ENCODE measurements around the gene THRB. TPM values are rescaled to one million over a fixed set of nuclear protein-coding genes. Genes with fewer than 3 reads are reported as not detected.

THRB gene
- total and polyA plus RNA-seq, 5 experiments from 2014 or later = not detected

DNA sequence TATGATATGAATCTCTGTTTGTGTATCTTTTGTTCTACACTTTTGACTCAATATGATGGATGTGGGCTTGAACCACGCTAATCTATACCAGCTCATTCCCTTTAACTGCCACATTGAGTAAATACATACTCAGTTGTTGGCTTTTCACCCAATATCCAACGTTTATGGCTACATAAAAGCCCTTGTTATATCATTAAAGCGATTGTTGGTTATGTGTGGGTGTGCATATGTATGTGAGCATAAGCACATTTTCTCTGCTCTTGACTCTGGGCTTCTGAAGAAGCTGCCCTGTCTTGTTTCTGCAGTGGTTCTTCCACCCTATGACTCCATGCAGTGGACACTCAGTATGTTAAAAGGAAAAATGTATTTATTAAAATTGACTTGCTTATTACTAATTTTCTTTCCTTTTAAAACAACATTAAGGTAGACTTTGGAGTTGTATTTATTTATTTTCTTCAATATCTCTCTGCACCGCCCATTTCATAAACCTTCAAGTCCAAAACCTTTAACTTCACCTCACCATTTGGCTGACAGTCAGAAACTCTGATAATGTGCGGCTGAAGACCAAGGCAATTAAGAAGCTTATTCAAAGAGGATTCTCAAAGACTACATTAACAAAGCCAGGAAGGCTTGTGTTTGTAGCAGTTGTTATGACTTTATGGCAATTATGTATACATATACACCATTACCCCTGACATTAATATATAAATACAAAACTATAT, 156.1 kb downstream of the THRB start:
- POLR2A ChIA-PET = no interaction called here
- Mint-ChIP-seq H3K27me3 (peaks cover 0 to 10% (median 2%) of the 10 kb centered on the region in 5 donors), H3K27ac (no peak overlapping the region), H3K4me3 (no peak overlapping the region), H3K36me3 (no peaks in the 10 kb centered on the region), H3K9me3 (peaks cover 0 to 3% (median 0%) of the 10 kb centered on the region in 9 donors), H3K4me1 (no peaks in the 10 kb centered on the region)
- no peak for ATAC-seq
- no peak for DNase-seq

DNA sequence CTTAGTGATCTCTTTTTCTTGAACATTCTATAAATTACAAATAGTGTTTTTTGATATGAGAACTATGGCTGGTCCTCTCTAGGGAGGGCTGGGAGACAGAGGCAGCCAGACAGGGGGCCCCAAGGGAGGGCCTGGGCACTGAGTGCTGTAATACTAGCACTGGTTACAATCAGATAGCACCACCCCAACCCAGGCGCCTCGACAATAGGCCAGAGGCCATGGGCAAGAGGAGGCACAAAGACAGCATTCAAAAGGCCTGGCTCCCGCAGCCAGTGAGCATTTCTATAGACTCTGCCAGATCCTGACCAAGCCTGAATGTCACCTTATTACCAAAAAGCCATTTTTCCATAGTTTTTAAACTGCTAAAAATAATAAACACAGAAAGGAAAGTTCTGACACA, 158.5 kb downstream of the THRB start:
- ATAC-seq (no peak), DNase-seq (no peak)

GRCh38 chr3:24332092-24332491, 162.6 kb downstream of the THRB start:
- no peak overlapping the region for H3K27ac Mint-ChIP-seq
- peaks cover 0 to 14% (median 0%) of the 10 kb centered on the region in 9 donors for H3K9me3 Mint-ChIP-seq
- H3K36me3 Mint-ChIP-seq = no peaks in the 10 kb centered on the region
- H3K4me1 Mint-ChIP-seq = no peaks in the 10 kb centered on the region
- H3K27me3 Mint-ChIP-seq = peaks cover 0 to 4% (median 3%) of the 10 kb centered on the region in 5 donors
- H3K4me3 Mint-ChIP-seq = no peak overlapping the region
- POLR2A ChIA-PET = no interaction called here
- ATAC-seq = no peak
- no peak for DNase-seq

More for the DNA sequence above, 158.5 kb downstream of the THRB start:
- Mint-ChIP-seq H3K9me3 (peaks cover 0 to 3% (median 0%) of the 10 kb centered on the region in 9 donors), H3K4me1 (no peaks in the 10 kb centered on the region), H3K27me3 (peaks cover 0 to 2% (median 0%) of the 10 kb centered on the region in 5 donors), H3K36me3 (no peaks in the 10 kb centered on the region), H3K4me3 (no peak overlapping the region), H3K27ac (no peak overlapping the region)
- POLR2A ChIA-PET = no interaction called here

DNA sequence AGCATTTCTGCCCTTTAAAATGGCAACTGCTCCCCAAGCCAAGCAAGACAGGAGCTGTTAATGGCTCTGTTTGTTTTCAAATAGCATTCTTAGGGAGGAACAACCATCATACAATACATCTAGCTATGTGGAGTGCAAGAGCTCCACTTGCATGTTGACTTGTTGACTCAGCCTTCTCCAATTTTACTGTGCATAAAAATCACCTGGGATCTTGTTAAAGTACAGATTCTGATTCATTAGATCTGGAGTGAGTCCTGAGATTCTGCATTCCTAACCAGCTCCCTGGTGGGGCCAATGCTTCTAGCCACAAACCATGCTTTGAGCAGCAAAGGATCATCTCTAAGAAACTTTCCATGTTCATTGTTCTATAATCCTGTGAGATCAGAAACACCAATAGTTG, 171.4 kb downstream of the THRB start:
- H3K9me3 Mint-ChIP-seq = peaks cover 0 to 13% (median under 1%) of the 10 kb centered on the region in 9 donors
- peaks cover 0 to 2% (median 0%) of the 10 kb centered on the region in 5 donors for H3K27me3 Mint-ChIP-seq
- no peak for ATAC-seq
- POLR2A ChIA-PET = no interaction called here
- DNase-seq = no peak
- no peaks in the 10 kb centered on the region for H3K36me3 Mint-ChIP-seq
- H3K27ac Mint-ChIP-seq = no peak overlapping the region
- H3K4me1 Mint-ChIP-seq = no peaks in the 10 kb centered on the region
- H3K4me3 Mint-ChIP-seq = no peak overlapping the region

DNA sequence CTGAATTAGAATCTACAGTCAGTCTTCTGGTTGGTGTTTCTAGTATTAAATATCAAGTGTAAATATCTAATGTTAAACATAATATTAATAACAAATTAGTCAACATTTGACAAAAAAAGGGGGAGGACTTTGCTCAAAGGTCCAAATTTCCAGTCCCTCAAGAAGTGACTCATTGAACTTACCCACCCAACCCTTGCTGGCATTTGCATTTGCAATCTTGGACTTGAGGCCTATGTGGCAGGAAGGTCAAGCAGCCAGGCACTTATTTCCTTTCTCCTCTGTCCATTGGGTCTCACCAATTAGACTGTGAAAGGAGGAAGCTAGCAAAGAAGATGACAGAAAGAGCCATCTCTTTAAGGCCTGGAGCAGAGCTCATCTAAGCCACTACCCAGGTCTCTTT, 174.0 kb downstream of the THRB start:
- Mint-ChIP-seq H3K9me3 (peaks cover 0 to 16% (median 4%) of the 10 kb centered on the region in 9 donors), H3K36me3 (no peaks in the 10 kb centered on the region), H3K27ac (no peak overlapping the region), H3K27me3 (peaks cover 0 to 14% (median 6%) of the 10 kb centered on the region in 5 donors), H3K4me3 (no peak overlapping the region), H3K4me1 (peaks cover 0 to 2% (median 0%) of the 10 kb centered on the region in 4 donors)
- POLR2A ChIA-PET = no interaction called here
- ATAC-seq = no peak
- no peak for DNase-seq

DNA sequence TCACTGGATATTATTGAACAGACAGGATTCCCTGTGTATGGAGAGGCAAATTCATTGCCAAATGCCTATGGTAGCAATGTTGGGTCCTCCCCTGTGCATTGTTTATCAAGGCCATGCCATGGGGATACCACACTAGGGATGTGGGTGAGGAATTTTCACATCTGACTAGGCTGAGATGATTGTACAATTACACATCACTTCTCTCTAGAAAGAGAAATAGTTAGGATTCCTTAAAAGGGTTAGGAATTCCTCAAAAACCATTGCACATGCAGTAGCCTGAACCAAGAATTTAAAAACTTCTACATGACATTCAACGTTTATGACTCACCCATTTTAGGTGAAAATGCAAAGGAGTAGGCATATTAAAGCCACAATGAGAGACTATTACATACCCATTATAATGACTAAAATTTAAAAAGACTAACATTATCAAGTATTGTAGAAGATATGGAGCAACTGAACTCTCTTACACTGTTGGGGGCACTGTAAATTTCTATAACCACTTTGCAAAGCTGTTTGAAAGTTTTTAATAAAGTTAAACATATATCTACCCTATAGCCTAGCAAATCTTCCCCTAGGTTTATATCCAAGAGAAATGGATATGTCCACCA, 175.9 kb downstream of the THRB start:
- Mint-ChIP-seq H3K27ac (no peak overlapping the region), H3K36me3 (no peaks in the 10 kb centered on the region), H3K4me3 (no peak overlapping the region), H3K4me1 (peaks cover 0 to 2% (median 0%) of the 10 kb centered on the region in 4 donors), H3K27me3 (peaks cover 0 to 20% (median 9%) of the 10 kb centered on the region in 5 donors), H3K9me3 (peaks cover 0 to 16% (median 4%) of the 10 kb centered on the region in 9 donors)
- DNase-seq (no peak), ATAC-seq (no peak)
- POLR2A ChIA-PET = no interaction called here

DNA sequence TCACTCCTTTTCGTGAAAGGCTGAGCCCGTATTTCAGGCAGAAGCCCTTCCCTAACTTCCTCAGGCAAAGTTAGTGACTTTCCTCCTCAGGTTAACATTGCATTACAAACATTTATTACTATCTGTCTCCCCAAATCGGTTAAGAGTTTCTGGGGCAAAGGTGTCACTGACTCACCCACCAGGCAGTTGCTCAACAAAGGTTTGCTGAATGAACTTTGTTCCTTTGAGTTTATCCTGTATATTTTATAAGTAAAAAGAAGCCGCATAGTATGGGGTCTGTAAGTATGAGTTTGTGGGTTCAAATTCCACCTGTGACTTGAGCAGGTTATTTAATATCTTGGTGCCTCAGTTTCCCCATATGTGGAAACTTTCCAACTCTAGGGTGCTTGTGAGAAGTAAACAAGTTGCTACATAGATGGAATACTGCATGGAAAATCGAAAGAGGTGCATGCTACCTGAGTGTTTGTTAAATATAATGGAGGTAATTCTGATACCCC, 177.7 kb downstream of the THRB start:
- Mint-ChIP-seq H3K27ac (no peak overlapping the region), H3K4me3 (no peak overlapping the region), H3K4me1 (peaks cover 0 to 2% (median 0%) of the 10 kb centered on the region in 4 donors), H3K9me3 (peaks cover 0 to 16% (median 4%) of the 10 kb centered on the region in 9 donors), H3K36me3 (no peaks in the 10 kb centered on the region), H3K27me3 (peaks cover 0 to 27% (median 11%) of the 10 kb centered on the region in 5 donors)
- POLR2A ChIA-PET = no interaction called here
- ATAC-seq (no peak), DNase-seq (no peak)

DNA sequence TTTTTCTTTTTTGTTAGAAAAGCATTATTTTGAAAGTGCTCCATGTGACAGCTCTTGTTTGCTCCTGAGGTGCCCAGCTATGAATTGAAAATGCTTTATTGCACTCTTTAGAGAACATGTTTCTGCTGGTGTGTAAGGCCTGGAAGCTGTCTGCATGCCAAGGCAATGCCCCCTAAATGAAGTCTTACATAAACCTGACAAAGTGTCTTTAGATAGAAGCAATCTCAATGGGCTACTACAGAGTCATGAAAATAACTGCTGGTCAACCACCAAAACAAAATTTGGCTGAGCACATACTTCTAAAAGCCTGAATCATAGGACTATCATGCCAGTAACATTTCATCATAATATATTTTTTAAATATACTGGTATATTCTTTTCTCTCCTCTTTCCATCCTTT, 178.7 kb downstream of the THRB start:
- no peak overlapping the region for H3K4me3 Mint-ChIP-seq
- no peak for DNase-seq
- peaks cover 0 to 32% (median 11%) of the 10 kb centered on the region in 5 donors for H3K27me3 Mint-ChIP-seq
- H3K27ac Mint-ChIP-seq = no peak overlapping the region
- H3K36me3 Mint-ChIP-seq = no peaks in the 10 kb centered on the region
- ATAC-seq = no peak
- POLR2A ChIA-PET = no interaction called here
- peaks cover 0 to 2% (median 0%) of the 10 kb centered on the region in 4 donors for H3K4me1 Mint-ChIP-seq
- H3K9me3 Mint-ChIP-seq = peaks cover 0 to 18% (median 4%) of the 10 kb centered on the region in 9 donors

DNA sequence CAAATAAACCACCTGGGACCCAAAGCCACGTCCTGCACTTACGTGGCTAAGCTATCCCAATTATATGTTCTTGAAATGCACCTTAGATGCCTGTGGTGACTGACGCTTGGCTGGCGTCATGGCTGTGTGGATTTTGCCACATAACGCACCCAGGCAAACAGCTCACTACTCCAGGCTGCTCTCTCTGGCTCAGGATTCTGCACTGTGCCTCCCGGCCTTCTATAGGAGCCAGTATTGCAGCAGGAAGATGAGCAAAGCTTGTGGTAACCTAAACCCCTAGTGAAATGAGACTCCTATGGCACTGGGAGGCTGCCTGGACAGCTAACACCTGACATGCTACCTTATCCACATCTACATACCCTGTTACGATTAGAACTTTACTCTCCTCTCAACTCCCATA, 179.3 kb downstream of the THRB start:
- Mint-ChIP-seq H3K4me1 (peaks cover 0 to 2% (median 0%) of the 10 kb centered on the region in 4 donors), H3K27ac (no peak overlapping the region), H3K4me3 (no peak overlapping the region), H3K36me3 (no peaks in the 10 kb centered on the region), H3K9me3 (peaks cover 0 to 18% (median 4%) of the 10 kb centered on the region in 9 donors), H3K27me3 (peaks cover 0 to 32% (median 11%) of the 10 kb centered on the region in 5 donors)
- no peak for DNase-seq
- POLR2A ChIA-PET = no interaction called here
- no peak for ATAC-seq

DNA sequence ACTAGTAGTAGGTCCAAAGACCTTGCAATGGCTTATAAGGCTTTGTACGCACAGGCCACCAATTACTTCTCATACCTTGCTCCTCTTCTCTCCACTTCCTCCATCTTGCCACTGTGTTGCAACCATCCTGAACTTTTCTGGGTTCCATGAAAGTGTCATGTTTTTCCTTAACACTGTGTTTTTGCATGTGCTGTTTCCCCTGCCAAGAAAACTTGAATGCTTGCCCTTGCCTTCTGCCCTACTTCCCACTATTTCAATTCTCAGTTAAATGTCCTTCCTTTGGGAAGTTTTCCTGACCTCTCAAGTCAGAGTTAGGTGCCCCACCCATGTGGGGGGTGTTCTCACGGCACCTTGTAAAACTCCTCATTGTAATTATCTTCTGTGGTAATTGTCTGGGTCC, 182.8 kb downstream of the THRB start:
- peaks cover 0 to 2% (median 0%) of the 10 kb centered on the region in 4 donors for H3K4me1 Mint-ChIP-seq
- peaks cover 0 to 32% (median 11%) of the 10 kb centered on the region in 5 donors for H3K27me3 Mint-ChIP-seq
- no peak overlapping the region for H3K27ac Mint-ChIP-seq
- ATAC-seq = no peak
- no peak overlapping the region for H3K4me3 Mint-ChIP-seq
- POLR2A ChIA-PET = no interaction called here
- H3K36me3 Mint-ChIP-seq = no peaks in the 10 kb centered on the region
- H3K9me3 Mint-ChIP-seq = peaks cover 0 to 4% (median 0%) of the 10 kb centered on the region in 9 donors
- DNase-seq = no peak

DNA sequence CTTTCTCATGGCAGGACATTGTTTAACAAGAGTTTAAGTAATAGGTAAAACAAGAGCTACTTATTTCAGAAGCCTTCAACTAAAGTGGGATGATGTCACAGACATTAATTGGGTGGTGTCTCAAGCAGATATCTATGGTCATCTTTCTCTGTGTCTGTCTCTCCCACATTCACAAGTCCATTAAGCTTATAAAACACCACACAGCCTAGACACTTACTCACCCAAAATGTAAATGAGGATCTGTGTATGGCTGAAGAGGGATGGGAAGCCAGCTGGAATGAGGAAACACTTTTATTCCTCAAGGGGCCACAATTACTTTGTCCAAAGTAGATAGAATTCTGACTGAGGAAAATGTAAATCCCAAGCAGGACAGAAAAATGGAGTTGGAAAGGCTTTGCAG, 183.8 kb downstream of the THRB start:
- no peaks in the 10 kb centered on the region for H3K4me1 Mint-ChIP-seq
- H3K27me3 Mint-ChIP-seq = peaks cover 0 to 23% (median 5%) of the 10 kb centered on the region in 5 donors
- DNase-seq = no peak
- H3K4me3 Mint-ChIP-seq = no peak overlapping the region
- H3K27ac Mint-ChIP-seq = no peak overlapping the region
- ATAC-seq = no peak
- peaks cover 0 to 4% (median 0%) of the 10 kb centered on the region in 9 donors for H3K9me3 Mint-ChIP-seq
- POLR2A ChIA-PET = no interaction called here
- H3K36me3 Mint-ChIP-seq = no peaks in the 10 kb centered on the region

DNA sequence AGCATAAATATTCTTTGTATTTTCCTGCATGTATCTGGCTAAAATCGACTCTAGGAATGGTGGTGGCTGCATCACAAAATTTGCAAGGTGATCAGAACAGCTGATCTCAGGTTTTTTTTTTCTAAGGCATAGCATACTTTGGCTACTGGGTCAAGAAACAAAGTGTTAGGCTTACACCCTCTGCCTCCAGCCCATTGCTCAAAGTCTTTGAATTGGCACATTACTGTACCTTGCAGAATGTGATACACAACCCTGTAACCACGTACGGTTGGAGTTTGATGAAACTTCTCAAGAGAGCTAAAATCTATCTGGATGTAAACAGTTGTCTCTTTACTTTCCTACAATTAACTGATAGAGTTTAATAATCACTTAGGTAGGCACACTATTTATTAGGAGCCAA, 188.1 kb downstream of the THRB start:
- peaks cover 0 to 9% (median 0%) of the 10 kb centered on the region in 5 donors for H3K27me3 Mint-ChIP-seq
- H3K9me3 Mint-ChIP-seq = peaks cover 0 to under 1% (median 0%) of the 10 kb centered on the region in 9 donors
- no peak for ATAC-seq
- no peak overlapping the region for H3K27ac Mint-ChIP-seq
- POLR2A ChIA-PET = interaction anchor here (0.5 kb wide), 1 partner anchor 88 kb away, joined by 3 read pairs; no protein-coding TSS in a partner anchor
- DNase-seq = no peak
- no peaks in the 10 kb centered on the region for H3K4me1 Mint-ChIP-seq
- no peaks in the 10 kb centered on the region for H3K36me3 Mint-ChIP-seq
- H3K4me3 Mint-ChIP-seq = no peak overlapping the region

DNA sequence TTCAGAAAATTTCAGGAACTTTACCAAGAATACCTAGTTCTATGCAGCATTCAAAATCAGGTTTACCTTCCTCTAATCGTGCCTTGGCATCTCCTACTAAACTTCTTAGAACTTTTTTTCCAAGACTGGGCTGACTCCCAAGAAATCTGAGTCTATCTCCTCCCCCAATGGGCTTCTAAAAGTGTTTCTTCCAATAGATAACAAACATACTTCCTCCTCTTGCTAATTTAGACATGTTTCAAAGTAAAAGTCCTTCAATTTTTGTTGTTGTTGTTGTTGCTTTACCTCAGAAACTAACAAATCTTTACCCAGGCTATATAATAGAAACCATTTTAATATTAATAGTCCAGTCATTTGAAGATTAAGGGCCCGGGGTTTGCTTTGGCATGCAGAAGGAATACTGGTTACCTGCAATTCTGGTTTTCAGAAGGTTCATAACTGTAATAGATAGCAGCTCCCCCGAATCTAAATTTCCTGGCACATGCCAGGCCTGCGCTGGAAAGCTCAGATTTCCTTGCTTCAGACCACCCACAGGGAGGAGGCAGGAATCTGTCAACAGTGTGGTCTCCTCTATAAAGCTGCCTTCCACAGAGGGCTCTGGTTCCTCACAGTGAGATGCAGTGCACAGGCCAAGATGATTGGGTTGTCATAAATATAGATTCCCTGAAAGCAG, 188.7 kb downstream of the THRB start:
- no peak overlapping the region for H3K4me3 Mint-ChIP-seq
- no peak overlapping the region for H3K27ac Mint-ChIP-seq
- no peaks in the 10 kb centered on the region for H3K36me3 Mint-ChIP-seq
- DNase-seq (no peak), ATAC-seq (no peak)
- H3K4me1 Mint-ChIP-seq = no peaks in the 10 kb centered on the region
- POLR2A ChIA-PET = no interaction called here
- no peaks in the 10 kb centered on the region for H3K9me3 Mint-ChIP-seq
- H3K27me3 Mint-ChIP-seq = peaks cover 0 to 9% (median 0%) of the 10 kb centered on the region in 5 donors

Data from naive thymus-derived CD8-positive, alpha-beta T cell (primary cell).